Measurements from ENCODE around the gene CD99.
"Not testable (repeated sequence)": the region's sequence is repeated elsewhere in the genome, so short reads cannot be mapped to it uniquely, and the experiment has no call there.

Gene CD99

GRCh38 chrX:2675657-2676200, 15.4 kb upstream of the CD99 start:
- DNase-seq (ENCODE audit: extremely low read depth in 1 of 2, low read depth in 1 of 2) = not testable (repeated sequence)

GRCh38 chrX:2676794-2677675, 14.1 kb upstream of the CD99 start:
- no peak for DNase-seq (ENCODE audit: extremely low read depth in 1 of 2, low read depth in 1 of 2)

GRCh38 chrX:2677764-2678163, 13.3 kb upstream of the CD99 start:
- DNase-seq (ENCODE audit: extremely low read depth in 1 of 2, low read depth in 1 of 2) = no peak

GRCh38 chrX:2678583-2678982, 12.5 kb upstream of the CD99 start:
- DNase-seq (ENCODE audit: extremely low read depth in 1 of 2, low read depth in 1 of 2) = no peak

- no peak for DNase-seq (ENCODE audit: extremely low read depth in 1 of 2, low read depth in 1 of 2)
These were observed 11.3 kb upstream of the CD99 start for GRCh38 chrX:2679534-2680485.

GRCh38 chrX:2680486-2681348, 10.4 kb upstream of the CD99 start:
- no peak for DNase-seq (ENCODE audit: extremely low read depth in 1 of 2, low read depth in 1 of 2)

- DNase-seq (ENCODE audit: extremely low read depth in 1 of 2, low read depth in 1 of 2) = no peak
These were observed 8.4 kb upstream of the CD99 start for GRCh38 chrX:2682565-2683177.

GRCh38 chrX:2684256-2684655, 6.8 kb upstream of the CD99 start:
- no peak for DNase-seq (ENCODE audit: extremely low read depth in 1 of 2, low read depth in 1 of 2)

GRCh38 chrX:2685886-2686285, 5.2 kb upstream of the CD99 start:
- no peak for DNase-seq (ENCODE audit: extremely low read depth in 1 of 2, low read depth in 1 of 2)

GRCh38 chrX:2689773-2690666, 1.1 kb upstream of the CD99 start:
- no peak for DNase-seq (ENCODE audit: extremely low read depth in 1 of 2, low read depth in 1 of 2)

GRCh38 chrX:2691543-2692220, 587 bp downstream of the CD99 start:
- no peak for DNase-seq (ENCODE audit: extremely low read depth in 1 of 2, low read depth in 1 of 2)

- DNase-seq (ENCODE audit: extremely low read depth in 1 of 2, low read depth in 1 of 2) = no peak
These were observed 1.4 kb downstream of the CD99 start for GRCh38 chrX:2692221-2693112.

- no peak for DNase-seq (ENCODE audit: extremely low read depth in 1 of 2, low read depth in 1 of 2)
These were observed 2.3 kb downstream of the CD99 start for GRCh38 chrX:2693113-2694002.

- DNase-seq (ENCODE audit: extremely low read depth in 1 of 2, low read depth in 1 of 2) = no peak
These were observed 3.8 kb downstream of the CD99 start for GRCh38 chrX:2694914-2695267.

- DNase-seq (ENCODE audit: extremely low read depth in 1 of 2, low read depth in 1 of 2) = no peak
These were observed 5.7 kb downstream of the CD99 start for GRCh38 chrX:2696698-2697215.

GRCh38 chrX:2697306-2697705, 6.2 kb downstream of the CD99 start:
- DNase-seq (ENCODE audit: extremely low read depth in 1 of 2, low read depth in 1 of 2) = no peak

All from activated CD8-positive, alpha-beta memory T cell treated with anti-CD3 and anti-CD28 coated beads for 1 hour (primary cell).